HG02852 (cell line): ENCODE measurements around the gene ELF5.

Experiments
- ATAC-seq: cut with Tn5 transposase; IDR thresholded peaks from one replicate; pipeline ENCODE4 v1.9.1; 2021; ENCODE audit warnings: mild to moderate bottlenecking, moderate library complexity; ENCODE audit not compliant: unreplicated experiment

ELF5 gene

DNA sequence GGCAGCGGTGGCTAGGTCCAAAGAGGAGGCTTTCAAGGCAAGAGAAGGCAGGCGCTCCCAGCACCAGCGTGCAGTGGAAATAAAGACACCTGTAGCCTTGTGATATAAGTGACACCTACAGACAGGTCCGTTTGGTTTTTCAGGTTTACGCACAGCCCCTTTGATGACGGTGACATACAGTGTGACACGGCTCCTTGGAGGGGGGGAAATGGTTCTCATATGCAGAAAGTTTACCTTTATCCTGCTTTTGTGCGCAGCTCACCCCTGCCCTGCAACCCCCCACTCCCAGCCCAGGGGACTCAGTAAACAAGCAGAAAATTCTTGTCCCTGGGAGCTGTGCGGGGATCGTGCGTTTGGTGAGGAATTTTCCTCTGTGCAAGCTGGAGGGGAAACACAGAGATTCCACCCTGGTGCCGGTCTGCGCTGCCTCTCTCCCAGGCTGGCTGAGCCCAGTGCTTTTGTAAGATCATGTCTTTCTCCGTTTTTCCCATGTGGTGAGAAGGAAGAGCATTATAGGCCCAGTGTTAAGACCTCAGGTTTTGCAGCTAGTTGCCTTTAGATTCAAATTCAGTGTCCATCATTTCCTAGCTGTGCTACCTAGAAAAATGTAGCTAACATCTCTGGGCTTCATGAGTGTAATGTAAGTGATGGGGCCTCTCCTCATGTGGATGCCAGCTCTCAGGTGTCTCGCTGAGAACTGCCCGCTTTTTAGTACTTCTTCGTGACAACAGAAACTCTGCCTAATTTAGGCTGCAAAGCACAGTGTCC, at the start of gene ELF5:
Gene ELF5, minus strand, starts transcription at position 113 of the 768 bp plus-strand sequence. CDS start 8,045 bp downstream, outside the sequence.
- no peak for ATAC-seq

DNA sequence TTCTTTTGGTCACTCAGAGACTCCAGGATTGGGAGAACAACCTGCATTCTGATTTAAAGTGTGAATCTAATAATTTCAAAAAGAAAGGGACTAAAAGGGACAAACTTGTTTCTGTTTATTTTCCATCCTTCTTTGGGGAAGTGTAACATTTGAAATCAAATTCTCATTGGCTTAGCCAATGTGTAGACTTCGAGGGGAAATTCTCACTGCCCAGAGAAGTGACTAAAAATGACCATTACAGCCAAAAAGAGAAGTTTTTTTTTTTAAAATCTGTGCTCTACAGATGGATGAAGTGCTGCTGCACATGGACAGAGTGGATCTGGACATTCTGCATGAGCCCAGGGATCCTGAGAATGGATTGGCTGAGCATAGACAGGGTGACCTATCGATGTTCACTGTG, 49.4 kb upstream of the ELF5 start:
- ATAC-seq: no peak

DNA sequence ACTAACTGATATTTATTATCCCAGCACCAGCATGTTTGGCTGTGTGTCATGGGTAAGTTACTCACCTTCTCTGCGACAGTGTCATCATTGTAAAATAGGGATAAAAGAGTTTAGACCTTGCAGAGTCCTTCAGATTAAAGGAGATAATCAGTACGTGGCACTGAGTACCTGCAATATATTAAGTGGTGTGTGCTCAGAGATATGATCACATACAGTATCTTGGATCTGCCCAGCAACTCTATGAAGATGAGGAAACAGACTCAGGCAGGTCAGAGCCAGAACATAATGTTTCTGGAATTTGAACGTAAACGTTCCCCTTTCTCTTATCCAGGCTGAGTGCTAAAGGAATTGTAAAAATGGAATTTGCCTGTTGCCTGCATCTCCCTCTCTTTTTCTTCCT, 46.9 kb upstream of the ELF5 start:
- no peak for ATAC-seq

DNA sequence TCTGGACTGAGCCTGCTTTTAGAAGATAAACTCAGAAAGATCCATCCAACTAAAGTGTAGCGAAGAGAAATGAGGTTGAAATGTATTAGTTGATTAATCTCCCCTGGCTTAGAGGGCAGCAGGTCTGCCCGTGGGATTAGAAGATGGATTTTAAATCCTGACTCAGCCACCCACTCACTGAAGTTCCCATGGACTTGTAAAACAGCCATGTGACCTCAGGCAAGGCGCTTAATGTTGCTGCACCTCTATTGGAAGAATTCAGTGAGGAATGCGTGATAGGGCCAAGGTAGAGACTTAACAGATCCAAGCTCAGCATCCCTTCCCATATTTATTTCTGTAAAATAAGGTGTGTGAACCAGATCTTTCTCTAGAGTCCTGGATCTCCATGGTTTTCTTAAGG, 45.1 kb upstream of the ELF5 start:
- ATAC-seq: no peak

DNA sequence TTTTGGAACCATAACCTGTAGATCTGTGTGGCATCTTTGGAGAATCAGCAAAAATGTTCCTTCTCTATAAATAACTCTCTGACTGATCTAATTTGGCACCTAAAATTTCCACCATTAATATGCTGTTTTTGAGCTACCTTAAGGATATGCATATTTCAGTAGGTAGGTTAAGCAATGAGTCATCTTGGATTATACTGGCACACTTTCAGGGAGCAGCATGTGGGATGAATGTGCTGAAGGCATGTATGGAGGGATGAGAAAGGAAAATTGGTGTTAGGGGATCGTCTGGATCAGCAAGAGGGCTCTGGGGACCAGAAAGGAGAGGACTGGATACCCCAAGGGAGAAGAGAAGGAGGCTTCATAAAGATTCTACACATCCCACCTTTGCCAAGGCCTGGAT, 44.6 kb upstream of the ELF5 start:
- ATAC-seq: no peak

DNA sequence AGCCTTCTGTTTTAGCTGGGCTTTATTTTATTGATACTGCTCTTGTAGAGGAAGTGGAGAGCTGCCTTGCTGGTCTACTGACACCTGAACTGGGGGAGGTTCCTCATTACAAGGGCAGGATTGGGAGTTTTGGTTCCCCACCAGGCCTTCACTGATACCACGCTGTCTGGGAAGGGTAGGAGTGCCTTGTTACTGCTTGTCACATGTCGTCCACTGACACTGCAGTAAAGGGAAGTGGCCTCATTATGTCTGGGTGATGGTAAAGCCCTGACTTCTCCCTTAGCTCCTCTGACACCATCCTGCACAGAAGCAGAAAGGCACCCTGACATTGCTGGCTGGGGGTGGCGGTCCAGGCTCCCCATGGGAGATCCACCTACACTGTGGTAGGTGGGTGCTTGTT, 38.7 kb upstream of the ELF5 start:
- ATAC-seq: no peak

DNA sequence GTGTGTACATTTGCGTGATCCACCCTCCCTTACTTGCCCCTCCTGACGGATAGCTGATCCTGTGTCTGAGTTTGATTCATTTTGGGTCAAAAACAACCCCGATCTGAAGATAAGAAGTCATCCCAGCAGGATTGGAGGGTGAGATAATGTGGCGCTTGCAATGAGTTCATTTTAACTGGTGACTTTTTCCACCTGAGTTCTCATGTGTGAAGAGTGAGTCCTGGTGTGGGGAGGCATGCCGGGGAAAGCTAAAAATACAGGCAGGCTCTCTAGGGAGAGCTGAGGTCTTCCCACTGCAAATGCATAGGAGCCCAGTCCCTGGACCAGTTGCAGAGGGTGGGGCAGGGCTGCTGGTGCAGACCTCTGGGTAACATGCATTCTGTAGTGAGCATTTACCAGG, 35.7 kb upstream of the ELF5 start:
- no peak for ATAC-seq

DNA sequence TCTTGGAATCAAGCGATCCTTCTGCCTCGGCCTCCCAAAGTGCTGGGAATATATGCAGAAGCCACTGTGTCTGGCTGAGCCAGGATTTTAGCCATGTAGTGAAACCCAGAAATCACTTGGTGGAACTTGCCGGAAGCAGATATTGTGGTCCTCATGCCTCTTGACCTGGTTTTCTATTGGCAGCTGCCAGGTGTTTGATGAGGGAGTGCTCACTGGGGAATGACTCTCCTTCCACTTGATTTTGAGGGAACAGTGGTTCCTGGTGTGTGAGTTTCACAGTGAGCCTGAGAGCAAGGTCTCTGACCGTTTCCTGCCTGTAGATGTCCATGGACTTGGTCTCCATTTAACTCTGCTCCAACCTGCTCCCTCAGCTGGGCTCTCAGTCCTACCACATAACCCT, 34.7 kb upstream of the ELF5 start:
- ATAC-seq: no peak

DNA sequence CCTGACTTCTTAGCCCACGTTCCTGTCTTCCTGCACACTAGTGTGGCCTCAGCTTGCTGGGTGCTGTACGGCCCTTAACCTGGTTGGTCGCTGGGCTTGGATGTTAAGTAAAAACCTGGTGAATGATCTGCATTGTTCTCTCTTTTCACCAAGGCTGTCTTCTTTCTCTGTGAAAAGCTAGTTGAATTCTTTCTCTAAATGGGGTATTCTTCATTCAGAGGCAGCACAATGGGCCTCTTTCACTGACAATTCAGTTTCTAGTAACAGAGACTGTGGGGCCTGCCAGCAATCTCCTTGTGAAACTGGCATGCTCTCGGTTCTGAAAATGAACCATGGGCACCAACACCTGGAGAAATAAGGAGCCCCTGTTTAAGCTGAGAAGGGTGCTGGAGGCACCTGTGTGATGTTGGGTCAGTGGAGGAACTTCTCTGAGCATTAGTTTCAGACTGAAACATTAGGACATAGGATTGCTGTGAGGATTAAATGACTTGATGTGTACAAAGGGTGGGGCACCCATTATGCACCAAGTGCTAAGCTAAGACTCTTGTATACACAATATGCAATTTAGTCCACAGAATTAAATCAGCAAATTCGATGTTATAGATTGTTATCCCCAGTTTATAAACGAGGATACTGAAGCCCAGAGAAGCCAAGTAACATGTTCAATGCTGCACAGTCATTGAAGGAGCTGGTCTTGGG, 33.1 kb upstream of the ELF5 start:
- ATAC-seq: no peak

DNA sequence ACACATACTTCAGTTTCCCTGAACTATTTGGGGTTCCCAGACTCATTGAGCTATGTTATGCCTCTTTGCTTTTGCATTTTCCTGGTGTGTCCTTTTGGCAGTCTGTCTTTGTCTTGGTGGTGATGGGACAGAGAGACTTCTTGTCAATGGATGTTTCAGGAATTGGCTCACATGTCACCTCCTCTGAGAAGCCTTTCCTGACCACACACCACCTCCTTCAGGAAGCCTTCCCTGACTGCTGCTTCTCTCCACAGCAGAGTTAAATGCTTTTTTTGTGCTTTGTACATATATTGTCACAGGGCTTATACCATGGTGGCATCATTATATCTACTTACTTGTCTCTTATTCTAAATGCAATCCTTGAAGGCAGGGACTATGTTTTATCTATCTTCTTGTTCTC, 28.5 kb upstream of the ELF5 start:
- ATAC-seq: no peak

DNA sequence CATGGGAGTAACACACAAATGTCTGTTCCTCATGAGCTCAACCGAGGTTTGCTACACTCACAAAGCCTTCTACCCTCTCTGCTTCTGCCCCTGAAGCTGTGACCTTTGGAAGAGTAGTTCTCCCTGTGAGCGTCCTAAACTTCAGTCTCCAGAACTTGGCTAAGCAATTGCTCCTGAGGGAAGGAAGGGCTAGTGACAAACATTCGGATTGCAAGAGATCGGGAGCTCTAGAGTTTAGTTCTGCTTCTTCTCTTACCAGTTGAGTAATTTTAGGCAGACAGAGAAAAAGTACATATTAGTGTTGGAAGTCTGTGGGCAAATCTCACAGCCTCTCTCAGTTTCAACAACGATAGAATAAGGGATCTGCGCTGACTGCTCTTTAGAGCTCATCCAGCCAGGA, 27.3 kb upstream of the ELF5 start:
- no peak for ATAC-seq

DNA sequence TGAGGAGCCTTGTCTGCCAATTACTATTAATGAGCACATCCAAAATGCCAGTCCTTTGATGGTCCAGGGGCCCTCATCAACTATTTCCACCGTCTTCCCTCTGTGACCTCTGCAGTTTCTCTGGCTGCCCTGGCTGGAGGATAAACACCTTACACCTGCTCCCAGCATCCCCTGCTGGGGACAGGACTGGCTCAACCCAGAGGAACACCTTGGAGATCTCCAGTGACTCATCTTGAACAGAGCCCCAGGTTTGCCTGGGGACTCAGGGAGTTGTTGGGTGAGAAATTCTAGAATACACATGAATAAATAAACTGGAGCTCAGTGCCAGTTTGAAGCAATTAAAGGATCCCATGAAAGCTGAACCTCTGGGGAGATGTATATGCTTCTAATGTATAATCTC, 24.0 kb upstream of the ELF5 start:
- no peak for ATAC-seq

DNA sequence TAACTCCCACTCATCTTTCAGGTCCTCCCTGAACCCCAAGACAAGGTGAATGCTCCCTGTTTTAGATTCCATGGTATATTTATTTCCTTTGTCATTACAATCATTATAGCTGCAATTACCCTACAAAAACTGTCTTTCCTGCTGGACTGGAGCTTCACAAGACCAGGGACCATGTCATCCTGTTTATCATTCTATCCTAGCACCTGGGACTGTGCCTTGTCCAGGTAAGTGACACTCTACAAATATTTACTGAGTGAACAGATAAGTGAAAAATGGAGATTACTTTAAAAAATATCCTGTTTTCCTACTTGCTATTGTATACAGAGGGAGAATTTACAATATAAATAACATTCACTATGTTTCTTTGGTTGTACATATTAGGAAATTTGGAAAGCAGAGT, 22.5 kb upstream of the ELF5 start:
- ATAC-seq: no peak

DNA sequence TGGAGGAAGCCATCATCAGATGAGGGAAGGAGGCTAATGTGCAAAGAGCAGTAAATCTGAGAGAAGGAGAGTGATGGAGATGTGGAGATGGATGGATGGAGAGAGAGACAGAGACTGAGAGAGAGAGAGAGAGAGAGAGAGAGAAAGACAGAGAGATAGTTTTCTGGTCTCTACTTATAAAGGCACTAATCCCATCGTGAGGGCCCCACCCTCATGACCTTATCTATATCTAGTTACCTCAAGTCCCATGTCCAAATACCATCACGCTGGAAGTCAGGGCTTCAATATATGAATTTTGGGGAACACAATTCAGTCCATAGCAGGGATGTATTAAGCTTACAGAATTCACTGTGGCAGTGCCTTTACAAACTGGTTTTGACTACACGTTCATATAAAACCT, 21.2 kb upstream of the ELF5 start:
- no peak for ATAC-seq

DNA sequence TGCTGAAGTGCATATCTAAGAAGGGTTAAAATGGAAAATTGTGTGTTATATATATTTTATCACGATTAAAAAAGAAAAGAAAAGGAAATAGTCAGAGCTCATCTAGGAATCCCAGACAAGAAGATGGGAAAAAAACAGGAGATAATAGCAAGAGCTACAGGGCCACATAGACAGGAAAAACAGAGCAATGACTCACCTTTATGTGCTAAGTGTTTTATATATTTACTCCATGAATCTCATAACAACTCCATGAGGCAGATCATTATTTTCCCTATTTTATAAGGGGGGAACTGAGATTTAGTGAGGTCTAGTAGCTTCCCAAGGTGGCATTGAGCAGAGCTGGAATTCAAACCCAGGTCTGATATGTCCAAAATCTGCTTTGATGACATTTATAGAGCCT, 18.1 kb upstream of the ELF5 start:
- ATAC-seq: no peak

DNA sequence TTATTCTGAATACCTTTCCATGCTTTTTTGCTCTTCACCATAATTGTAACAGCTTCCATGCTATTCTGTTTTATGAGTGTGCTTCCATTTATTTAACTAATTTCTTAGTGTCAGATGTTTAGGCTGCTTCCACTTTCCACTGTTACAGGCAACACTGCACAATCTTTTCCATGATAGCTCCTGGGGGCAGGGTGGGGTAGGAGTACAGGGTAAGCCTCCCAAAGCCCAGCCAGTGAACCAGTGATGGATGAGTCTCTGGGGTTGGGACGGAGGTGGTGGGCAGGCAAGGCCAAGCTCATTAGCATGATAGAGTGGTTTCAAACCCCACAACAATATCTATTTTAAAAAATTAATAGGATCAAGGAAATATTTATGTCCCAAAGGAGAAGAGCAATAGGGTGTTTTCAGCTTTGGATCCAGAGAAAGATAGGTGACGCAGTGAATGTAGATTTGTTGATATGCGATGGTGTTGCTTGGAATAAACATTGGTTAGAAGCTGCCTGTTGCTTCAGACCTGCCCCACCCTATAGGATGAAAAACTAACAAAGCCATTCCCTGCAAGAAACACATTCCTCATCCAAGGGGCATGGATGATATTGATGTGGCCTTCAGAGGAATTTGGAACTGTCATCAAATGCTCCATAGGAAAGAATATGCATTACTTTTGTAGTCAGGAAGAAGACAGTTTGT, 17.1 kb upstream of the ELF5 start:
- no peak for ATAC-seq

DNA sequence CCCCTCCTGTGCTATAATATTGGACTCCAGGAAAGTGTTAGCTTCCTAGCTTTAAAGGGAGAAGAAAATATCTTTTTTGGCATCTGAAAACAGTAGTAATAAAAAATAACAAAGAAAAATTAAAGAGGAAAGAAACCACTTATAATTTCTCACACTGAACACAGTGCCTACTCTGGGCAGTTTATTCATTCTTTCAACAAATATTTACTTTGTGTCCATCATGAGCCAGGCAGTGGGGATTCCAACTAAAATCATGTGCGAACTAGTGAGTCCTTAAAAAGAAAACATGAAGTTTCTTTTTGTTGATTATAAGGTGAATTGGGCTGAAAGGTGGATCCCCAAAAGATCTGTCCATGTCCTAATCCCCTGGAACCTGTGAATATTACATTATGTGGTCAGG, 16.0 kb upstream of the ELF5 start:
- ATAC-seq: no peak

DNA sequence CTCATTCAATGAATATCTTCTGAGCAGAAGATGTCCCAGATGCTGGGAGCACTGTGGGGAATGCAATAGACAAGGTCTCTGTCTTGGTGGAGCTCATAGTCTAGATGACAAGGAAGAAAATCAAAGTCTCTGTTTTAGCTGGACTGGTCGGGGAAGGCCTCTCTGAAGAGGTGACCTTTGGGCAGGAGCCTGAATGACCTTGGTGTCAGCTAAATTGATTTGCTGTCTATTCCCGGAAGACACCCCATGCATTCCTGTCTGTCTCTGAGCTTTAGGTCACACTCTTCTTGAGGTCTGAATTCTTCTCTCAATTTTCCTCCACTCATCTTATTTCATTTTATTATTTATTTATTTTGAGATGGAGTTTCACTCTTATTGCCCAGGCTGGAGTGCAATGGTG, 14.5 kb upstream of the ELF5 start:
- ATAC-seq: no peak

DNA sequence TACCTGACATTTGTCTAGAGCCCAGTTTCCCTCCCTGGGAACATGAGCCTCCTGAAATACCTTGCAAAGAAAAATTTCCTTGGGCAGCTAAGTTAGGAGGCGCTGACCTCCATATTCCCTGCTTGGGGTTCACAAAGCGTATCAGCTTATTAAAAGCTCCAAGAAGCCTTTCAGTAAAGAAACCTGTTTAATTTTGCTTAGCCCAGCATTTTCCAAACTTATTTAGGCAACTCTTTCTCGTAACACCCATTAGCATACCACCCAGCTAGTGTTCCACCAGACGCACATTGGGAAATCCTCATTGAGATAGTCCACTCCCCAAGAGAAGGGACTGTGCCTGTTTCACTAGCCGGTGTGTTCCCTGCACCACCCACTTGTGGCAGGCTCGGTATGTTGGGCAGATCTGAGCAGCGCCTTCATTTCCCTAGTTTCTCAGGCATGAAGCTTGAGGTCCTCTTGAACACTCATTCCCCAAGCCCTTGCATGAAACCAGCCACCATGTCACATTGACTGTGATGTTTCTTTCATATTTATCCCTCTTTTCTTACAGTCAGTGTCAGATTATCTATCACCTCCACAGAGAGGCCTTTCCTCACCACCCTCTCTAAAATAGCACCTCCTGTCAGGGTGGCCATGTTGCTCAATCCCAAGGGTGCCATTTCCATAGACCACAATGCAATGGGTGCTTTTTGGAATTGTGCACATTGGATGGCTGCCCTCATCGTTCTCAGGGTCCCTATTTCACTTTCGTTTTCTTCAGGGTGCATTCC, 12.5 kb upstream of the ELF5 start:
- no peak for ATAC-seq

DNA sequence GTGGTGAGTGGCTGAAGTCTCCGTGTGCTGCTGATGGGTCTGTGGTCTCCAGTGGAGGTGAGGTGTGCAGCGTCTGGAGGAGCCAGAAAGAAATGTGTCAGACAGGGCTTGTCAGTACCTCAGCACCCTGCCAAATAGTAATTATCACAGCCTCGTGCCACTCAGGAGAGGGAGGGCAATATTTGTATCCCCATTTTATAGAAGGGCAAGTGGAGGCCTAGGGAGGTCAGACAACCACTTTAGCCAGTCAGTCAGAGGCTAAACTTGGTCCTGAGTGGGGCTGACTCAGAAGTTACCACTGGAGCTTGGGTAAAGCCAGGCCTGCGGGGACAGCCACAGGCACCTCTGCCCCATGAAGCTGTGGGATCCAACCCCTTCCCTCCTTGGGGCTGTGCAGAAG, 11.5 kb upstream of the ELF5 start:
- no peak for ATAC-seq

DNA sequence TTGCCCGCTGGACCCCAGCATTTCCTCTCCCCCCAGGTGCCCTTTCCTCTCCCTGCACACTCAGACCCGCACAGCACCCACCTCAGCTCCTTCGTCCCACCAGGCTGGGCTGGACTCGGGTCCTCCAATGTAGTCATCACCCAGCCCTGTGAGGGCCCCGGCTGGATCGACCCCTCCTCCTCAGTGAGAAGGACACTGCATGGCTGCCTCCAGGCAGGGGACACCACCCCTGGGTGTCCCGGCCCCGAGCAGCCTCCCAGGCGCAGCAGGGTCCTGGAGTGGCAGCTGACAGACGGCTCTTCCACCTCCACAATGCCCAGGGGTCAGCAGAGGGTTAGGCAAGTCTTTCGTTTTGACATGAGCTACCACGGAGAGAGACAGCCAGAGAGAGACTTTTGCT, 11.1 kb upstream of the ELF5 start:
- no peak for ATAC-seq
